Suppressor macrophage treated with lipopolysaccharide for 1 hour (primary cell): ENCODE results near the gene BNC1.

Source experiments
- DNase-seq, 3 donors: peaks; one replicate each; pipeline ENCODE4 v3.0.0-alpha.2; 2020 to 2022

BNC1 gene

GRCh38 chr15:83284559-83285283, at the start of gene BNC1:
Gene BNC1, minus strand, starts transcription at chr15:83284664. Its CDS starts 36 bp downstream, at chr15:83284628.
- DNase-seq = no peak

- no peak for DNase-seq
Observed at GRCh38 chr15:83327041-83327440, 42.6 kb upstream of the BNC1 start.

- no peak for DNase-seq
Observed at GRCh38 chr15:83324799-83325198, 40.3 kb upstream of the BNC1 start.

GRCh38 chr15:83323296-83323711, 38.8 kb upstream of the BNC1 start:
- no peak for DNase-seq

GRCh38 chr15:83322691-83323090, 38.2 kb upstream of the BNC1 start:
- DNase-seq = no peak

GRCh38 chr15:83322061-83322460, 37.6 kb upstream of the BNC1 start:
- no peak for DNase-seq

GRCh38 chr15:83320844-83321243, 36.4 kb upstream of the BNC1 start:
- DNase-seq = no peak

GRCh38 chr15:83320404-83320803, 35.9 kb upstream of the BNC1 start:
- no peak for DNase-seq

- no peak for DNase-seq
Observed at GRCh38 chr15:83319771-83320170, 35.3 kb upstream of the BNC1 start.

- no peak for DNase-seq
Observed at GRCh38 chr15:83318861-83319415, 34.5 kb upstream of the BNC1 start.

- DNase-seq = peak; percentile 34 to 50 (median 48)
Observed at GRCh38 chr15:83318036-83318435, 33.6 kb upstream of the BNC1 start.

GRCh38 chr15:83312071-83312470, 27.6 kb upstream of the BNC1 start:
- no peak for DNase-seq

- no peak for DNase-seq
Observed at GRCh38 chr15:83310521-83311456, 26.3 kb upstream of the BNC1 start.

GRCh38 chr15:83308671-83309070, 24.2 kb upstream of the BNC1 start:
- no peak for DNase-seq

- no peak for DNase-seq
Observed at GRCh38 chr15:83306561-83306960, 22.1 kb upstream of the BNC1 start.

- DNase-seq = no peak
Observed at GRCh38 chr15:83305704-83306291, 21.3 kb upstream of the BNC1 start.

- DNase-seq = no peak
Observed at GRCh38 chr15:83304861-83305703, 20.6 kb upstream of the BNC1 start.

- no peak for DNase-seq
Observed at GRCh38 chr15:83303535-83303934, 19.1 kb upstream of the BNC1 start.

GRCh38 chr15:83300826-83301225, 16.4 kb upstream of the BNC1 start:
- DNase-seq = no peak

- DNase-seq = no peak
Observed at GRCh38 chr15:83299462-83299861, 15.0 kb upstream of the BNC1 start.

- no peak for DNase-seq
Observed at GRCh38 chr15:83295417-83295816, 11.0 kb upstream of the BNC1 start.

GRCh38 chr15:83293201-83293600, 8.7 kb upstream of the BNC1 start:
- DNase-seq = no peak
